Neural cell (in vitro differentiated cells): ENCODE data around the gene DNM3. TPM values are rescaled to one million over a fixed set of nuclear protein-coding genes. Genes with fewer than 3 reads are reported as not detected.

Source experiments
- H2AFZ ChIP-seq: fragments of 200-600, 300-800 bp; sonication (generic), shearing (Covaris generic); 2 replicates; pipeline ENCODE4 v1.6.0; 2014; ENCODE audit warnings: low read depth, mild to moderate bottlenecking, antibody characterized with exemption, low read length, moderate library complexity
- H3F3A ChIP-seq: fragments of 200-600 bp; shearing (Covaris generic); 2 replicates; pipeline ENCODE4 v1.6.1; 2016; ENCODE audit warnings: mild to moderate bottlenecking, moderate library complexity, mixed read lengths, antibody characterized with exemption, low read length; ENCODE audit not compliant: insufficient read depth, poor library complexity, severe bottlenecking
- H3K27ac ChIP-seq: fragments of 200-600, 300-800 bp; sonication (generic), shearing (Covaris generic); 2 replicates; pipeline ENCODE4 v1.5.1; 2014; ENCODE audit warnings: mild to moderate bottlenecking, low read length, moderate library complexity
- H3K27me3 ChIP-seq: fragments of 300-800, 200-600 bp; sonication (generic), shearing (Covaris generic); 2 replicates; pipeline ENCODE4 v1.6.0; 2014; ENCODE audit warnings: mild to moderate bottlenecking, low read depth, low read length, moderate library complexity; ENCODE audit not compliant: insufficient read depth
- H3K36me3 ChIP-seq: fragments of 300-800, 200-600 bp; sonication (generic), shearing (Covaris generic); 2 replicates; pipeline ENCODE4 v1.5.1; 2014; ENCODE audit warnings: mild to moderate bottlenecking, antibody characterized with exemption, low read length, moderate library complexity; ENCODE audit not compliant: insufficient read depth
- H3K4me2 ChIP-seq: fragments of 300-800, 200-600 bp; sonication (generic), shearing (Covaris generic); 2 replicates; pipeline ENCODE4 v1.6.0; 2014; ENCODE audit warnings: mild to moderate bottlenecking, low read length
- H3K4me3 ChIP-seq: fragments of 300-800, 200-600 bp; sonication (generic), shearing (Covaris generic); 2 replicates; pipeline ENCODE4 v1.5.1; 2014; ENCODE audit warnings: mild to moderate bottlenecking, low read length, moderate library complexity
- H3K79me2 ChIP-seq: fragments of 200-600 bp; shearing (Covaris generic); replicated peaks from 2 replicates; pipeline ENCODE4 v1.6.0; 2014; ENCODE audit warnings: mild to moderate bottlenecking, low read length, moderate library complexity; ENCODE audit not compliant: insufficient read depth
- H3K9ac ChIP-seq: fragments of 300-800, 200-600 bp; sonication (generic), shearing (Covaris generic); 2 replicates; pipeline ENCODE4 v1.6.1; 2016; ENCODE audit warnings: mild to moderate bottlenecking, low read length, mixed read lengths
- H3K9me2 ChIP-seq: fragments of 200-600 bp; shearing (Covaris generic); 2 replicates; pipeline ENCODE4 v1.6.1; 2016; ENCODE audit warnings: mild to moderate bottlenecking, low read length, mixed read lengths; ENCODE audit not compliant: insufficient read depth
- H3K9me3 ChIP-seq: fragments of 200-600, 300-800 bp; sonication (generic), shearing (Covaris generic); 2 replicates; pipeline ENCODE4 v1.6.1; 2016; ENCODE audit warnings: mild to moderate bottlenecking, mixed run types, low read length, moderate library complexity, mixed read lengths
- H4K20me1 ChIP-seq: fragments of 200-600 bp; shearing (Covaris generic); 2 replicates; pipeline ENCODE4 v1.6.1; 2016; ENCODE audit warnings: mild to moderate bottlenecking, mixed run types; ENCODE audit not compliant: insufficient read depth
- CTCF ChIP-seq: fragments of 450-650 bp; IDR thresholded peaks from 2 replicates; pipeline ENCODE4 v1.5.1; 2014; ENCODE audit warnings: antibody characterized with exemption, mild to moderate bottlenecking, moderate library complexity; ENCODE audit not compliant: poor library complexity, severe bottlenecking
- EP300 ChIP-seq: fragments of 450-650 bp; conservative IDR thresholded peaks from 2 replicates; pipeline ENCODE4 v1.6.1; 2014; ENCODE audit warnings: antibody characterized with exemption, mild to moderate bottlenecking, moderate library complexity; ENCODE audit not compliant: poor library complexity, severe bottlenecking
- EZH2 ChIP-seq: fragments of 200-600, 300-800 bp; shearing (Covaris generic), sonication (generic); IDR thresholded peaks from 2 replicates; pipeline ENCODE4 v1.6.1; 2014; ENCODE audit warnings: antibody characterized with exemption, low read length, borderline replicate concordance, mild to moderate bottlenecking; ENCODE audit not compliant: insufficient read depth, poor library complexity, severe bottlenecking
- MXI1 ChIP-seq: fragments of 450-650 bp; conservative IDR thresholded peaks from 2 replicates; pipeline ENCODE4 v1.6.1; 2014; ENCODE audit warnings: antibody characterized with exemption, mild to moderate bottlenecking; ENCODE audit not compliant: poor library complexity, severe bottlenecking
- POLR2AphosphoS5 ChIP-seq: IDR thresholded peaks from 2 replicates; pipeline ENCODE4 v1.6.1; 2012
- RAD21 ChIP-seq: fragments of 450-650 bp; conservative IDR thresholded peaks from 2 replicates; pipeline ENCODE4 v1.6.1; 2014; ENCODE audit warnings: antibody characterized with exemption, mild to moderate bottlenecking, moderate library complexity
- REST ChIP-seq: IDR thresholded peaks from 2 replicates; pipeline ENCODE4 v1.6.1; 2012; ENCODE audit warnings: borderline replicate concordance
- SMC3 ChIP-seq: fragments of 450-650 bp; conservative IDR thresholded peaks from 2 replicates; pipeline ENCODE4 v1.6.1; 2014; ENCODE audit warnings: antibody characterized with exemption, mild to moderate bottlenecking, moderate library complexity; ENCODE audit not compliant: poor library complexity
- TAF1 ChIP-seq: IDR thresholded peaks from 2 replicates; pipeline ENCODE4 v1.6.1; 2012; ENCODE audit warnings: low read depth
- polyA plus RNA-seq: library from polyadenylated mRNA; depleted of rRNA; stranded (reverse); fragments of >200 nt; gene quantifications from 2 replicates; pipeline ENCODE4 v1.2.3, GENCODE V29; 2014

Gene DNM3
- polyA plus RNA-seq, 1 donor from 2014 or later, result 37.1 TPM

GRCh38 chr1:172293429-172293828, 452.1 kb downstream of the DNM3 start:
- TF ChIP-seq TAF1 (no peak), MXI1 (no peak), POLR2AphosphoS5 (no peak), EZH2 (no peak), REST (no peak), RAD21 (no peak)
- Histone ChIP-seq H3K27ac (no peak overlapping the region), H3K9me3 (no peaks in the 10 kb centered on the region), H3K9ac (no peak overlapping the region), H2AFZ (no peak overlapping the region), H3K27me3 (no peaks in the 10 kb centered on the region), H3F3A (no peaks in the 10 kb centered on the region), H3K79me2 (no peaks in the 10 kb centered on the region), H3K9me2 (no peaks in the 10 kb centered on the region), H3K36me3 (no peaks in the 10 kb centered on the region), H4K20me1 (no peaks in the 10 kb centered on the region), H3K4me2 (no peak overlapping the region), H3K4me3 (no peak overlapping the region)

GRCh38 chr1:172298141-172298540, 456.8 kb downstream of the DNM3 start:
- no peak overlapping the region for H3K9ac ChIP-seq
- no peaks in the 10 kb centered on the region for H3K36me3 ChIP-seq
- H3K4me2 ChIP-seq, result no peak overlapping the region
- no peaks in the 10 kb centered on the region for H3K79me2 ChIP-seq
- no peak overlapping the region for H2AFZ ChIP-seq
- H3K4me3 ChIP-seq, result no peak overlapping the region
- no peaks in the 10 kb centered on the region for H3K9me3 ChIP-seq
- no peaks in the 10 kb centered on the region for H3K27me3 ChIP-seq
- H3F3A ChIP-seq, result no peaks in the 10 kb centered on the region
- no peaks in the 10 kb centered on the region for H3K9me2 ChIP-seq
- H4K20me1 ChIP-seq, result no peaks in the 10 kb centered on the region
- TF ChIP-seq TAF1 (no peak), EP300 (no peak), REST (no peak), POLR2AphosphoS5 (no peak), MXI1 (no peak), SMC3 (no peak), RAD21 (no peak), CTCF (no peak), EZH2 (no peak)
- H3K27ac ChIP-seq, result no peak overlapping the region
